ENCODE results near the gene FRY.

- TF ChIP-seq CTCF (IDR thresholded peaks at IDR 0.05) (no peak), POLR2A (IDR thresholded peaks at IDR 0.05) (no peak)
Measured at GRCh38 chr13:32150794-32151193, 119.2 kb downstream of the FRY start.
